HG03520 (cell line): ENCODE results near the gene HOXA7.
A peak's percentile ranks its signal among the peaks of the same experiment; 100 is the strongest.

Source experiments
- ATAC-seq: cut with Tn5 transposase; IDR thresholded peaks from one replicate; pipeline ENCODE4 v1.9.1; 2021; ENCODE audit warnings: mild to moderate bottlenecking, moderate library complexity; ENCODE audit not compliant: unreplicated experiment

The HOXA7 gene

GRCh38 chr7:27160546-27161213 lies 4.2 kb upstream of the HOXA7 start:
- ATAC-seq = no peak

GRCh38 chr7:27160145-27160545 lies 3.7 kb upstream of the HOXA7 start:
- no peak for ATAC-seq

DNA sequence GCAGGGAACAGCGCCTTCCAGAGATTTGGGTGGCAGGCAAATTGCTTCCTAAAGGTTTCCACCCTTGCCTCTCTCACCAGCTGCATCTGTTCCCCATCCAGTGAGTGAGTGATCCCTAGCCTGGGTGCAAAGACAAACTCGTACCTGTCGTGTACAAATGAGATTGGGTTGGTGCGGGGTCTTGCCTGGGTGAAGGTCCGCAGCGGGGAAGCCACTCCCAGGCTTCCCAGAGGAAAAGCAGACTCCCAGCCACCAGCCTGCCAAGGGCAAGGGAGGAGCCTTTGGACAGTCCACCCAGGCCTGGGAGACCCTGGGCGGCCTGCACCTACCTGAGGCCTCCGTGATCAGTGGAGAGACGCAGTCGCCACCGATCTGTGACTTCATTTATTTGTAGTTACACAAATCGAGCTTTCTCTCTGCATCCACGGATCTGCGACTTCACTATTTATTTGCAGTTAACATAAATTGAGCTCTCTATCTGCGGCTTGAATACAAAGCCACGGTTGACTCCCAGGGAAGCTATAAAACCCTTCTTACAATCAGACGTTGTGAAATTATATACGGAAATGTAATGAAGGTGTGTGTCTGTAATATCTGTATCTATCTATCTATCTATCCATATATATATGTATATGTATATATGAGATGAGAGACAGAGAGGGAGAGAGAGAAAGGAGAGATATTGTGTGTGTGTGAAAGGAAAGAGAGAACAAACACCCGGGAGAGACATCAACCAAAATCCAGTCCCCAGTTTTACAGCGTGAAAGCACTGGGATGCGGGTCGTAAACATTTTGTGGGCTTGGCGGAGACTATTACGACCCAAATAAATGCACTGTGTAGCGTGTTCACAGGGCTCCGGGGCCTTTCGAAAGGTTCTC lies 3.0 kb upstream of the HOXA7 start:
- no peak for ATAC-seq

DNA sequence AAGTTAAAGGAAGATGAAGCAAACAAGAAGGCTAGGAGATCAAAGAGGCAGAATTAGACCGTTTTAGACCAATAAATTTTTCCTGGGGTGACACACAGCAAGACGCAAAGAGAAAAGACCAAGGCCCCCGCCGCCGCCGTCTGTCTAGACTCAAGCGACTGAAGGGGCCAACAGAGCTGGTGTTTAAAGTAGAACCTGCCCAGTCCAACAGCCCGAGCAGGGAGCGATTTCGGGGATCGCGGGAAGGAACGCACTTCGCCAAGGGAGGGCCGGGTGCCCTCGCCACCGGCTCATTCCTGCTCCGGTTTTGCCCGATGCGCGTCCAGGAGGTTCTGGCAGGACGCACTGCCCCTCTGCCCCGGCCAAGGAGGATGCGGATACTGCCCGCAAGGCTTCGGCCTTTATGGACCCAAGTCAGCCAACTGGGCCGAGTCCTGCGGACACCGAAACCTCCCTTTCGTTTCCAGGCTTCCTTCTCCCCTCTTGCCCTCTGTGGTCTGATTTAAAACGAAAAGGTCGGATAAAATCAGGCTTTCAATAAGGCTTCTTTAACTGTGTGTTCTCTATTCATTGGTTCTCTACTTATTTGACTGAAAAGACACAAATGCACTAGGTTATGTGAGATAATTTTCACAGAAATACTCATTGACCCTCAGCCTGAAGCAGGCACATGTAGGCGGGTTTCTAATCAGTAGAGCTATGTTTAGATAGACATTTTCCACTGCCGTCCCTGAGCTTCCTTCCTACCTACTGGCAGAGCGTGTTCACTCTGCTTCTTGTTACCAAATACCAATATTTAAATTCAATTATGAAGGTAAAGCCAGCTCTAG lies 2.2 kb upstream of the HOXA7 start:
- ATAC-seq = no peak

GRCh38 chr7:27157702-27158431 lies 1.4 kb upstream of the HOXA7 start:
- ATAC-seq = no peak

GRCh38 chr7:27156916-27157701 lies 634 bp upstream of the HOXA7 start:
- ATAC-seq = no peak

DNA sequence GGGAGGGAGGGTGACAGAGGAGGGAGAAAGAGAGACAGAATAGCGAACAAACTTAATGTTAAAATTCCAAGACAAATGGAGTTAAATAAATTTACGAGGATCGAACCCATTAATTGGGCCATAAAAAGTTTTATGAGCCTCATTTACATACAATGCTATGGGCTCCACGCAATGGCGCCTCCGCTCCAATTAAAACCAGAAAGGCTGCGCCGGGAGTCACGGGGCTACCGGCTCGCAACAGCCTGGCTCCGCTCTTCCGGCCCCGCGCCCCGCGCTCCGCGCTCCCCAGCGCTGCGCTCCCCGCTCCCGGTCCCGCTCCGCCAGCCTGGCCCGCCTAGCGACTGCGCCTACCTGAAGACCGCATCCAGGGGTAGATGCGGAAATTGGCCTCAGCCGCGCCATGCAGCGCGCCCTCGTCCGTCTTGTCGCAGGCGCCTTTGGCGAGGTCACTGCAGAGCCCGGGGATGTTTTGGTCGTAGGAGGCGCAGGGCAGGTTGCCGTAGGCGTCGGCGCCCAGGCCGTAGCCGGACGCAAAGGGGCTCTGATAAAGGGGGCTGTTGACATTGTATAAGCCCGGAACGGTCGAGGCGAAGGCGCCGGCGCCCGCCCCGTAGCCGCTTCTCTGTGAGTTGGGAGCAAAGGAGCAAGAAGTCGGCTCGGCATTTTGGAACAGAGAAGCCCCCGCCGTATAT lies 513 bp downstream of the HOXA7 start:
- ATAC-seq = no peak

- no peak for ATAC-seq
These were observed 1.3 kb downstream of the HOXA7 start for GRCh38 chr7:27154901-27155815.

GRCh38 chr7:27154369-27154768 lies 2.1 kb downstream of the HOXA7 start:
- ATAC-seq = no peak

GRCh38 chr7:27153526-27153925 lies 2.9 kb downstream of the HOXA7 start:
- no peak for ATAC-seq

GRCh38 chr7:27152816-27153442 lies 3.5 kb downstream of the HOXA7 start:
- no peak for ATAC-seq

GRCh38 chr7:27151931-27152815 lies 4.3 kb downstream of the HOXA7 start, which contains the start of gene HOXA3:
Gene HOXA3, minus strand, starts transcription at chr7:27152583. Its CDS starts 41,943 bp downstream, at chr7:27110640.
- no peak for ATAC-seq

GRCh38 chr7:27151341-27151930 lies 5.0 kb downstream of the HOXA7 start:
- no peak for ATAC-seq

- peak; percentile 72 for ATAC-seq
These were observed 5.7 kb downstream of the HOXA7 start for GRCh38 chr7:27150568-27151340.

DNA sequence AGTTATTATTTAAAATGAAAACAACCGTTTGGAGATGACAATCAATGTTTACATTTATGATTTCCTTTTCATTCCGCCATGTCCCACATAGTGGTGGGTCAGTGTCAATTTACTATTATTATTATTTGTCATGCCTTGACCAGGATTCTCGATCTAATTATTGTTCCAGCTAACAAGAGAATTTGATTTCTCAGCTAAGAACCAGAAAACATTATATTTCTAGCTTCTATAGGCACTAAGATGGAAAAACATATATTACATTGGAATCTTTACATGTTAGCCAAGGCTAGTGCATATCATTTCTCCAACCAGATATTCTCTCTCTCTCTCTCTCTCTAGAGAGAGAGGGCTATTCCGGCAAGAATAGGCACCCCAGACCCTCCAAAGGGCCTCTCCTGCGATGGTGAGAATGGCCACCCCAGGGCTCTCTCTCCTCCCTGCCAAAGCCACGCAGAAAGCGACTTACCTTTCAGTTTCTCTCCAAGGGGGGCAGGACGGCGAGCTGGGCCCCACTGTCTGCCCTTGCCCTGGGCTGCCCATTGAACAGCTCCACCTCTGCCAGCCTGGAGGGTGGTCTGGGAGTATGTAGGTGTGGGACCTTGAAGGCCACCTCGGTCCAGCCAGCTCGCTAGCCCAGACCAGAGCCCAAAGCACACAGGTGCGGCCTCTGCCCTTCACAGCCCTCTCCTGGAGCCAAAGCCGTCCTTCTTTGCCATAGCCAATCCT lies 6.5 kb downstream of the HOXA7 start:
- no peak for ATAC-seq
